Sciatic nerve (tissue), 2 donors: Measurements from ENCODE around the gene LEFTY1. TPM values are rescaled to one million over a fixed set of nuclear protein-coding genes. Genes with fewer than 3 reads are reported as not detected.
"Not testable (repeated sequence)": the region's sequence is repeated elsewhere in the genome, so short reads cannot be mapped to it uniquely, and the experiment has no call there.

ENCODE experiments used
- ATAC-seq: fragments of 200-7000 bp; cut with Tn5 transposase; one replicate; pipeline ENCODE4 v1.9.1; 2020; ENCODE audit warnings: mild to moderate bottlenecking, moderate library complexity
- DNase-seq: peaks from one replicate; pipeline ENCODE4 v3.0.0-alpha.2; 2020; ENCODE audit warnings: low spot score
- intact Hi-C: fragments of 100-400 bp; cut with DNase I; formaldehyde crosslinking; loops from one replicate; pipeline ENCODE4 v1.14.2; 2022
- microRNA-seq: library from miRNA; unstranded; fragments of <30 nt; microRNA quantifications from one replicate; pipeline ENCODE4 v1.2.0, GENCODE V29; 2020
- total RNA-seq: library from RNA; stranded (reverse); fragmentation: NEBNext Ultra II Directional; extraction: Animal tissue kit (Norgen Biotek cat#: 25700); gene quantifications from one replicate; pipeline ENCODE4 v1.2.1, GENCODE V29; 2021
- donor health status: DM: no; HTN: no; CAD: no.
- donor health status: DM: no; HTN: no; CAD: no.

The LEFTY1 gene
- total RNA-seq, 1 donor from 2014 or later: 0.89 TPM

GRCh38 chr1:225840713-225841112, 48.2 kb downstream of the LEFTY1 start:
- no peak for ATAC-seq
- no peak for DNase-seq
- intact Hi-C loops: no loop called here

GRCh38 chr1:225840223-225840610, 48.7 kb downstream of the LEFTY1 start:
- intact Hi-C loops: no loop called here
- DNase-seq: no peak
- no peak for ATAC-seq

- ATAC-seq (no peak), DNase-seq (no peak)
- intact Hi-C loops: no loop called here
These were observed 50.2 kb downstream of the LEFTY1 start for GRCh38 chr1:225838793-225839192.

- DNase-seq, intact Hi-C loops, ATAC-seq: not testable (repeated sequence)
These were observed 52.6 kb downstream of the LEFTY1 start for GRCh38 chr1:225836296-225836695.

Small RNAs within 50 kb of the gene (microRNA-seq; reads per million reads assigned to microRNA genes)
- gene MIR6741: not detected

Other genes starting within 250 kb of the LEFTY1 start
- 80.8 TPM for gene ENAH, start 236.0 kb downstream of the LEFTY1 start, total RNA-seq
- gene SRP9, start 111.3 kb downstream of the LEFTY1 start, total RNA-seq: 151 TPM
- gene EPHX1, start 79.0 kb downstream of the LEFTY1 start, total RNA-seq: 232 TPM
- gene TMEM63A, start 6.8 kb downstream of the LEFTY1 start, total RNA-seq: 95.7 TPM
- gene PYCR2, start 35.1 kb upstream of the LEFTY1 start, total RNA-seq: 52.2 TPM
- 0.31 TPM for gene LEFTY2, start 52.1 kb upstream of the LEFTY1 start, total RNA-seq
- gene SDE2, start 110.2 kb upstream of the LEFTY1 start, total RNA-seq: 22.3 TPM
- gene H3-3A, start 173.6 kb upstream of the LEFTY1 start, total RNA-seq: 314 TPM